ENCODE measurements around the gene DEAF1.
A peak's percentile ranks its signal among the peaks of the same experiment; 100 is the strongest.

The DEAF1 gene

DNA sequence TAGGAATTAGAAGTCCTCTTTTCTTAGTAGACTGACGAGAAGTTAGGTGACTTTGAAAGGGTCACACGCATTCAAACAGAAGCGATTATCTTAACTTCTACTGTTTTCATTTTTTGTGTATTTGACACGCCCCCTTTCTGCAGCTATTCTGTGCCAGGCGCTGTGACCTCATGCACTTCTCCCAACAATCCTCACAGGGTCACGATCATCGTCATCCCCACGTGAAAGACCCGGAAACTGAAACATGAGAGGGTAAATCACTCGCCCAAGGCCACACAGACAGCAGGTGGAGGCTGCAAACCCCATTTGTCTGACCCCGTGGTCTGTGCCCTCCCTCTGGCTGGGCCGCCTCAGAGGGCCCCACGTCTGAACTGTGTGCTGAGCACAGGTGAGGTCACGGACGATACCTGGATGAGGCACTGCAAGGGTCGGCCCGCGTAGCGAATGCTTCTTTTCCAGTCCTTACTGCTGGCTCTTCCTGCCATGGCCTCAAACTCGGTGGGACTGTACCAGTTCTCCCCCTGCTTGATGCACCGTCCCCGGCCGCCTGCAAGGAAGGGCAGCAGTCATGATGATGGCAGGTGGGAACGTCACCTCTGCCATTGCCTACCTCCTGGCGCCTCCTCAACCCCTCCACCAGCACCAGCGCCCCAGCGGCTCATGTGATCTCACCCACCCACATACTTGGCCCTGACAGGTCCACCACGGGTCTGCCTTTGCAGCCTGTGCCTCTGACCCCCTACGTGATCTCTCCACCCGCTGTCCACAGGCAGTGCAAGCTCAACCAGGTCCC, 8.4 kb downstream of the DEAF1 start:
- Histone ChIP-seq H3K9ac (ENCODE audit: insufficient read length, low read depth) (no peak overlapping the region), H3K36me3 (ENCODE audit: insufficient read depth, insufficient read length, low read length) (peaks cover 96% of the 10 kb centered on the region), H3K27me3 (ENCODE audit: insufficient read depth, insufficient read length) (no peaks in the 10 kb centered on the region), H3K4me3 (ENCODE audit: insufficient read length, low read depth) (no peak overlapping the region), H3K9me3 (ENCODE audit: insufficient read depth, low read length) (no peaks in the 10 kb centered on the region), H3K4me1 (ENCODE audit: insufficient read depth, insufficient read length) (peaks cover 3% of the 10 kb centered on the region)
- no peak for TF ChIP-seq YY1 (IDR thresholded peaks at IDR 0.05; ENCODE audit: insufficient read depth, insufficient read length)
- TF ChIP-seq SUZ12 (IDR thresholded peaks at IDR 0.05; ENCODE audit: extremely low read depth, insufficient read depth, insufficient read length), result no peak
- TF ChIP-seq ZNF274 (IDR thresholded peaks at IDR 0.05; ENCODE audit: low read depth, low read length), result no peak
- no peak for DNase-seq (ENCODE audit: low read depth, low spot score)

- TF ChIP-seq ZNF274 (IDR thresholded peaks at IDR 0.05; ENCODE audit: low read depth, low read length) (no peak), SUZ12 (IDR thresholded peaks at IDR 0.05; ENCODE audit: extremely low read depth, insufficient read depth, insufficient read length) (no peak), YY1 (IDR thresholded peaks at IDR 0.05; ENCODE audit: insufficient read depth, insufficient read length) (no peak)
- no peak overlapping the region for H3K9ac ChIP-seq (ENCODE audit: insufficient read length, low read depth)
- H3K4me1 ChIP-seq (ENCODE audit: insufficient read depth, insufficient read length), result no peaks in the 10 kb centered on the region
- H3K27me3 ChIP-seq (ENCODE audit: insufficient read depth, insufficient read length), result no peaks in the 10 kb centered on the region
- no peak overlapping the region for H3K4me3 ChIP-seq (ENCODE audit: insufficient read length, low read depth)
- H3K9me3 ChIP-seq (ENCODE audit: insufficient read depth, low read length), result no peaks in the 10 kb centered on the region
- DNase-seq (ENCODE audit: low read depth, low spot score), result no peak
- peaks cover 87% of the 10 kb centered on the region for H3K36me3 ChIP-seq (ENCODE audit: insufficient read depth, insufficient read length, low read length)
Measured at GRCh38 chr11:680970-681369, 14.1 kb downstream of the DEAF1 start.

DNA sequence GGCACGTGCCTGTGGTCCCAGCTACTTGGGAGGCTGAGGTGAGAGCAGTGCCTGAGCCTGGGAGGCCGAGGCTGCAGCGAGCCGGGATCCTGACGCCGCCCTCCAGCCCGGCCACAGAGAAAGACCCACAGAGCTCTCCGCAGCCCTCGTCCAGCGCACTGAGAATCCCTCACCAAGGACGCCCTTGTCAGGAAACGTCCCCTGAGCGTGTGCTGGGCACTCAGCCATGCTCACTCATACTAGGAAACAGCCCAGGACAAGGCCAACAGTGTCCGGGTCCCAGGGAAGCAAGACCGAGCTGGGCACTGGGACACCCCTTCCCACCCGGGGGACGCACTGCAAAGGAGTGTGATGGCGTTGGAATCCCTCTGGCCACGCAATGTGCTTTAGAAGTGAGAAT, 14.5 kb downstream of the DEAF1 start:
- H3K36me3 ChIP-seq (ENCODE audit: insufficient read depth, insufficient read length, low read length), result peaks cover 83% of the 10 kb centered on the region
- DNase-seq (ENCODE audit: low read depth, low spot score), result no peak
- no peaks in the 10 kb centered on the region for H3K9me3 ChIP-seq (ENCODE audit: insufficient read depth, low read length)
- TF ChIP-seq ZNF274 (IDR thresholded peaks at IDR 0.05; ENCODE audit: low read depth, low read length), result no peak
- no peak for TF ChIP-seq YY1 (IDR thresholded peaks at IDR 0.05; ENCODE audit: insufficient read depth, insufficient read length)
- TF ChIP-seq SUZ12 (IDR thresholded peaks at IDR 0.05; ENCODE audit: extremely low read depth, insufficient read depth, insufficient read length), result no peak
- no peaks in the 10 kb centered on the region for H3K4me1 ChIP-seq (ENCODE audit: insufficient read depth, insufficient read length)
- no peak overlapping the region for H3K4me3 ChIP-seq (ENCODE audit: insufficient read length, low read depth)
- no peaks in the 10 kb centered on the region for H3K27me3 ChIP-seq (ENCODE audit: insufficient read depth, insufficient read length)
- peak overlapping the region; percentile 13 for H3K9ac ChIP-seq (ENCODE audit: insufficient read length, low read depth)

DNA sequence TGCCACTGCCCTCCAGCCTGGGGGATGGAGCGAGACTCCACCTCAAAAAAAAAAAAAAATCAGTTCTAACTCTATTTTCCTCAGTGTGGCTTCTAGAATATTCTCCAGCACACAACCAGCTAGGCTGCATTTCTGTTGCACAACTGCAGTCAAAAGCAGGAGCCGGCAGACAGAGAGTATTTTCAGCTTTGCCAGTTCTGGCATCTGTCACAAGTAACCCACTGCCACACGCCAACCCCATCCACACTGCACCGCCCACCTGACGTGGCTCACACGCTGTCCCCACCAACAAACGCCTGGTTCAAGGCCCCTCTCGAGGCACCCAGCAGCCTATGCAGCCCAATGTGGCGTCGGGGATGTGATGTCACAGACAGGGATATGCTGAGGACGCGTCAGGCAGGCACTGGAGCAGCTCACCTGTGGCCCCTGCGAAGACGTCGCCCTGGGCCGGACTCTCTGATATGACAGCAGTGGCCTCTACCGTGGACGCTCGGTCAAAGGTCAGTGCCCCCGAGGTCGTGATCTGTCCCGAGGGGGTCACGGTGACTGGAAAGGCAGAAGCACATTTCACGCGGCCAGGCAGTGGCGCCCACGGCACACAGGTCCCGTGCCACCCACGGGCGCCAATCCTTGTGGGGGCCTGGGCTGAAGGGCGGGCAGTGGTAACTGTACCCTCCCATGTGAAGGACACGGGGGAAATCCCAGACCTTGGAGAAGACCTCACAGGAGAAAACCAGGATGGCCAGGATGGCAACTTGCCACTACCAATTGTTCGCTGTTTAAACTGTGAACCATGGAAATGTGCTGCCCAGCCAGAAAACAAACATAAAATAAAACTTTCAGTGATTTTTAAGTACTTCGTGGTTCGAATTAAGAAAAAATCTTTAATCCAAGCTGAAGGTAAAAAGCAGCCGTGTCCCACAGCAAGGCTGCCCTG, 15.5 kb downstream of the DEAF1 start:
- no peak overlapping the region for H3K9ac ChIP-seq (ENCODE audit: insufficient read length, low read depth)
- DNase-seq (ENCODE audit: low read depth, low spot score), result no peak
- H3K36me3 ChIP-seq (ENCODE audit: insufficient read depth, insufficient read length, low read length), result peaks cover 82% of the 10 kb centered on the region
- no peak overlapping the region for H3K4me3 ChIP-seq (ENCODE audit: insufficient read length, low read depth)
- peaks cover 1% of the 10 kb centered on the region for H3K4me1 ChIP-seq (ENCODE audit: insufficient read depth, insufficient read length)
- H3K9me3 ChIP-seq (ENCODE audit: insufficient read depth, low read length), result no peaks in the 10 kb centered on the region
- H3K27me3 ChIP-seq (ENCODE audit: insufficient read depth, insufficient read length), result no peaks in the 10 kb centered on the region
- no peak for TF ChIP-seq ZNF274 (IDR thresholded peaks at IDR 0.05; ENCODE audit: low read depth, low read length)
- no peak for TF ChIP-seq YY1 (IDR thresholded peaks at IDR 0.05; ENCODE audit: insufficient read depth, insufficient read length)
- TF ChIP-seq SUZ12 (IDR thresholded peaks at IDR 0.05; ENCODE audit: extremely low read depth, insufficient read depth, insufficient read length), result no peak

DNA sequence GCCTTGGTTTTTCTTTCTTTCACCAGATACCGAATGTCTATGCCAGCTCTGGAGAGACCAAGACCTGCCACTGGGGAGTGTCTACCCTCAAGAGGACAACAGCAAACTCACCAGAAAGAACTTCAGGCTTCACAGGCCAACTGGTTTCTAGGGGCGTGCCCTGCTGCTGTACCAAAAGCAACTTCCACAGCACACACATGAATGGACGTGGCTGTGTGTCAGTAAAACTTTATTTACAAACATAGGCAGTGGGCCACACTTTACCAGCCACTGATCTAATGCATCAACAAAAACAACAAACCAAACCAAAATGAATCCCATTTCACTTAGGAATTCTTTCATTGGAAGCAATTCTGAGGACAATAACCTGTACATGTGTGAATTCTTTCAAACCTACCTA, 16.7 kb downstream of the DEAF1 start:
- Histone ChIP-seq H3K36me3 (ENCODE audit: insufficient read depth, insufficient read length, low read length) (peaks cover 82% of the 10 kb centered on the region), H3K9ac (ENCODE audit: insufficient read length, low read depth) (no peak overlapping the region), H3K4me3 (ENCODE audit: insufficient read length, low read depth) (no peak overlapping the region), H3K27me3 (ENCODE audit: insufficient read depth, insufficient read length) (no peaks in the 10 kb centered on the region), H3K4me1 (ENCODE audit: insufficient read depth, insufficient read length) (peaks cover 3% of the 10 kb centered on the region), H3K9me3 (ENCODE audit: insufficient read depth, low read length) (no peaks in the 10 kb centered on the region)
- DNase-seq (ENCODE audit: low read depth, low spot score), result no peak
- no peak for TF ChIP-seq ZNF274 (IDR thresholded peaks at IDR 0.05; ENCODE audit: low read depth, low read length)
- TF ChIP-seq SUZ12 (IDR thresholded peaks at IDR 0.05; ENCODE audit: extremely low read depth, insufficient read depth, insufficient read length), result no peak
- TF ChIP-seq YY1 (IDR thresholded peaks at IDR 0.05; ENCODE audit: insufficient read depth, insufficient read length), result no peak

- H3K36me3 ChIP-seq (ENCODE audit: insufficient read depth, insufficient read length, low read length), result peaks cover 71% of the 10 kb centered on the region
- no peaks in the 10 kb centered on the region for H3K9me3 ChIP-seq (ENCODE audit: insufficient read depth, low read length)
- H3K9ac ChIP-seq (ENCODE audit: insufficient read length, low read depth), result no peak overlapping the region
- no peaks in the 10 kb centered on the region for H3K27me3 ChIP-seq (ENCODE audit: insufficient read depth, insufficient read length)
- DNase-seq (ENCODE audit: low read depth, low spot score), result no peak
- no peak overlapping the region for H3K4me3 ChIP-seq (ENCODE audit: insufficient read length, low read depth)
- TF ChIP-seq ZNF274 (IDR thresholded peaks at IDR 0.05; ENCODE audit: low read depth, low read length), result no peak
- no peak for TF ChIP-seq YY1 (IDR thresholded peaks at IDR 0.05; ENCODE audit: insufficient read depth, insufficient read length)
- TF ChIP-seq SUZ12 (IDR thresholded peaks at IDR 0.05; ENCODE audit: extremely low read depth, insufficient read depth, insufficient read length), result no peak
- H3K4me1 ChIP-seq (ENCODE audit: insufficient read depth, insufficient read length), result peaks cover 3% of the 10 kb centered on the region
Measured at GRCh38 chr11:674406-674805, 20.6 kb downstream of the DEAF1 start.

DNA sequence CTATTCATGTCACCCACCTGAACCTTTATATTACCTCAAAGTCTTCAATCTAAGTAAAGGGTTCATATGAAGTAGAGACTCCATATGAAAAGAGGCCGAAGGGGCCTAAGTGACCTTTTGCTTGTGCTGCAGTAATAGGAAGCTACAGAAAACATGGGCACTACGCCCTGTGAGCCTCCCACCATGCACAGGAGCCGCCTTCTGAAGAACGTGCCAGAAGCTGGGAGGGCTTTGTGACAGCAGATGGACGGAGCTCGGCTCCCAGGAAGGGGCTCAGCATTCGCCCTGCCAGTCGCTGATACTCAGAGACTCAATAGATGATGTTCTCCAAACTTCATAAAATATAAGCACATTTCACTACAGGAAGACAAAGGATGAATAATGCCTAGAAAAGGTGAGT, 21.2 kb downstream of the DEAF1 start:
- H3K4me1 ChIP-seq (ENCODE audit: insufficient read depth, insufficient read length), result peaks cover 3% of the 10 kb centered on the region
- H3K4me3 ChIP-seq (ENCODE audit: insufficient read length, low read depth), result no peak overlapping the region
- no peaks in the 10 kb centered on the region for H3K9me3 ChIP-seq (ENCODE audit: insufficient read depth, low read length)
- no peaks in the 10 kb centered on the region for H3K27me3 ChIP-seq (ENCODE audit: insufficient read depth, insufficient read length)
- H3K9ac ChIP-seq (ENCODE audit: insufficient read length, low read depth), result no peak overlapping the region
- DNase-seq (ENCODE audit: low read depth, low spot score), result no peak
- peaks cover 73% of the 10 kb centered on the region for H3K36me3 ChIP-seq (ENCODE audit: insufficient read depth, insufficient read length, low read length)
- no peak for TF ChIP-seq YY1 (IDR thresholded peaks at IDR 0.05; ENCODE audit: insufficient read depth, insufficient read length)
- no peak for TF ChIP-seq ZNF274 (IDR thresholded peaks at IDR 0.05; ENCODE audit: low read depth, low read length)
- TF ChIP-seq SUZ12 (IDR thresholded peaks at IDR 0.05; ENCODE audit: extremely low read depth, insufficient read depth, insufficient read length), result no peak
